HepG2 (cell line): ENCODE results near the gene MMP25. TPM values are rescaled to one million over a fixed set of nuclear protein-coding genes. Genes with fewer than 3 reads are reported as not detected.
A peak's percentile ranks its signal among the peaks of the same experiment; 100 is the strongest.

Experiments used
- GABPB1 ChIP-seq: IDR thresholded peaks from 2 replicates; pipeline ENCODE4 v1.6.1; 2016; ENCODE audit warnings: mild to moderate bottlenecking, missing genetic modification reagents, moderate library complexity, missing compliant biosample characterization
- HOXA7 ChIP-seq: sonication (generic); formaldehyde crosslinking; IDR thresholded peaks from 2 replicates; pipeline ENCODE4 v1.8.1; 2022; ENCODE audit warnings: mild to moderate bottlenecking, missing genetic modification reagents, moderate library complexity
- KAT8 ChIP-seq: IDR thresholded peaks from 2 replicates; pipeline ENCODE4 v1.6.1; 2016; ENCODE audit warnings: missing genetic modification reagents, missing compliant biosample characterization
- MED1 ChIP-seq: sonication (generic); formaldehyde crosslinking; IDR thresholded peaks from 2 replicates; pipeline ENCODE4 v1.4.0; 2020; ENCODE audit warnings: missing genetic modification reagents
- SP5 ChIP-seq: IDR thresholded peaks from 2 replicates; pipeline ENCODE4 v1.6.1; 2016; ENCODE audit warnings: low read depth, borderline replicate concordance
- TFDP1 ChIP-seq: IDR thresholded peaks from 2 replicates; pipeline ENCODE4 v1.6.1; 2016; ENCODE audit warnings: missing compliant biosample characterization, missing genetic modification reagents, borderline replicate concordance
- YEATS2 ChIP-seq: sonication (generic); formaldehyde crosslinking; IDR thresholded peaks from 2 replicates; pipeline ENCODE4 v1.4.0; 2020; ENCODE audit warnings: missing genetic modification reagents, borderline replicate concordance
- ZFP36L1 ChIP-seq: sonication (generic); formaldehyde crosslinking; IDR thresholded peaks from 2 replicates; pipeline ENCODE4 v1.8.0; 2022; ENCODE audit warnings: mild to moderate bottlenecking, missing genetic modification reagents, moderate library complexity
- ZNF281 ChIP-seq: sonication (generic); formaldehyde crosslinking; IDR thresholded peaks from 2 replicates; pipeline ENCODE4 v1.4.0; 2020; ENCODE audit warnings: missing genetic modification reagents, borderline replicate concordance
- ZNF3 ChIP-seq: IDR thresholded peaks from 2 replicates; pipeline ENCODE4 v1.7.0; 2017; ENCODE audit warnings: inconsistent platforms
- ZNF343 ChIP-seq: sonication (generic); formaldehyde crosslinking; IDR thresholded peaks from 2 replicates; pipeline ENCODE4 v1.4.0; 2020; ENCODE audit warnings: mild to moderate bottlenecking, missing genetic modification reagents
- ZNF547 ChIP-seq: sonication (generic); formaldehyde crosslinking; IDR thresholded peaks from 2 replicates; pipeline ENCODE4 v1.5.1; 2020; ENCODE audit warnings: mild to moderate bottlenecking, missing genetic modification reagents
- ZNF550 ChIP-seq: sonication (generic); formaldehyde crosslinking; IDR thresholded peaks from 2 replicates; pipeline ENCODE4 v1.4.0; 2020; ENCODE audit warnings: mild to moderate bottlenecking, missing genetic modification reagents, borderline replicate concordance
- ZNF609 ChIP-seq: sonication (generic); formaldehyde crosslinking; IDR thresholded peaks from 2 replicates; pipeline ENCODE4 v1.4.0; 2020; ENCODE audit warnings: mild to moderate bottlenecking, missing genetic modification reagents, borderline replicate concordance
- ZNF704 ChIP-seq: sonication (generic); formaldehyde crosslinking; IDR thresholded peaks from 2 replicates; pipeline ENCODE4 v1.8.1; 2023; ENCODE audit warnings: mild to moderate bottlenecking, inconsistent platforms, moderate library complexity, missing genetic modification reagents, borderline replicate concordance
- ZNF772 ChIP-seq: sonication (generic); formaldehyde crosslinking; IDR thresholded peaks from 2 replicates; pipeline ENCODE4 v1.5.0; 2020; ENCODE audit warnings: mild to moderate bottlenecking, missing genetic modification reagents
- ZNF891 ChIP-seq: sonication (generic); formaldehyde crosslinking; IDR thresholded peaks from 2 replicates; pipeline ENCODE4 v1.5.0; 2020; ENCODE audit warnings: mild to moderate bottlenecking, missing genetic modification reagents
- ZSCAN12 ChIP-seq: sonication (generic); formaldehyde crosslinking; IDR thresholded peaks from 2 replicates; pipeline ENCODE4 v1.9.0; 2021; ENCODE audit warnings: mild to moderate bottlenecking, missing genetic modification reagents
- polyA plus RNA-seq, 8 experiments: library from polyadenylated mRNA; depleted of rRNA in 3 of 8; stranded (reverse) in 7 of 8; unstranded in 1 of 8; fragments of >200 nt; fragmentation: Illumina TruSeq in 4 of 8; extraction: Trizol in 4 of 8; gene quantifications; 2 replicates each; pipeline versions ENCODE4 v1.2.1 to v1.2.3, GENCODE V29; 2011 to 2016; ENCODE audit warnings: low read depth in 4 of 8, missing spikeins in 1 of 8, mixed read lengths in 1 of 8; ENCODE audit not compliant: insufficient read depth in 1 of 8
- total RNA-seq, 5 experiments: library from RNA; depleted of rRNA; stranded (reverse); fragments of >200 nt; fragmentation: Illumina TruSeq; extraction: Trizol; gene quantifications; 2 replicates each; pipeline ENCODE4 v1.2.3, GENCODE V29; 2016; ENCODE audit warnings: low read depth in 1 of 5

The MMP25 gene
- total and polyA plus RNA-seq, 2 of the 13 experiments (the other 11 are each of a cell fraction or from before 2014, with no cell fraction given), result 0.04 to 0.08 TPM

- TF ChIP-seq ZNF704 (no peak), ZNF550 (CRISPR knock-in tag) (no peak), YEATS2 (CRISPR knock-in tag) (no peak), ZSCAN12 (CRISPR knock-in tag) (no peak), ZFP36L1 (CRISPR knock-in tag) (no peak), ZNF3 (CRISPR knock-in tag) (no peak), ZNF609 (CRISPR knock-in tag) (no peak), TFDP1 (CRISPR knock-in tag) (no peak), GABPB1 (no peak), ZNF772 (CRISPR knock-in tag) (no peak), ZNF547 (0 out of 2 replicates have a peak, but pooled peaks have one; percentile 58), SP5 (CRISPR knock-in tag) (peak; percentile 11; the same call in 1 of the 2 replicates), ZNF891 (CRISPR knock-in tag) (0 out of 2 replicates have a peak, but pooled peaks have one; percentile 6), ZNF343 (CRISPR knock-in tag) (no peak), KAT8 (CRISPR knock-in tag) (no peak), MED1 (CRISPR knock-in tag) (peak; percentile 28; the same call in 1 of the 2 replicates), ZNF281 (no peak), HOXA7 (CRISPR knock-in tag) (no peak)
Observed at GRCh38 chr16:3087243-3088235, 41.2 kb downstream of the MMP25 start (continued).
